ENCODE data around the gene OGG1.

The OGG1 gene

GRCh38 chr3:9783954-9784353 lies 34.2 kb downstream of the OGG1 start:
- DNase-seq: peak in 17 of 56 donors; percentile 21 to 71 (median 44)

GRCh38 chr3:9784965-9785364 lies 35.2 kb downstream of the OGG1 start:
- no peak for DNase-seq

- DNase-seq: no peak
These were observed 35.9 kb downstream of the OGG1 start for GRCh38 chr3:9785602-9786001.

GRCh38 chr3:9786209-9786739 lies 36.5 kb downstream of the OGG1 start:
- no peak for DNase-seq

GRCh38 chr3:9786825-9787669 lies 37.3 kb downstream of the OGG1 start:
- no peak for DNase-seq

- no peak for DNase-seq
These were observed 38.0 kb downstream of the OGG1 start for GRCh38 chr3:9787714-9788113.

- DNase-seq: no peak
These were observed 41.4 kb downstream of the OGG1 start for GRCh38 chr3:9791127-9791526.

- DNase-seq: no peak
These were observed 42.1 kb downstream of the OGG1 start for GRCh38 chr3:9791790-9792404.

GRCh38 chr3:9792405-9793160 lies 42.8 kb downstream of the OGG1 start, which contains the start of the genes ARPC4 and TADA3:
Gene ARPC4, plus strand, starts transcription at chr3:9793082. Its CDS starts 40 bp downstream, at chr3:9793122.
Gene TADA3, minus strand, starts transcription at chr3:9792473. Its CDS starts 1,007 bp downstream, at chr3:9791466.
- peak; percentile 60 to 99 (median 92) for DNase-seq

GRCh38 chr3:9793161-9793781 lies 43.5 kb downstream of the OGG1 start:
- DNase-seq: no peak

- no peak for DNase-seq
These were observed 44.6 kb downstream of the OGG1 start for GRCh38 chr3:9794400-9794799.

GRCh38 chr3:9795207-9795606 lies 45.5 kb downstream of the OGG1 start:
- no peak for DNase-seq

- no peak for DNase-seq
These were observed 47.6 kb downstream of the OGG1 start for GRCh38 chr3:9797196-9797945.

GRCh38 chr3:9800529-9800928 lies 50.8 kb downstream of the OGG1 start:
- DNase-seq: no peak

- DNase-seq: peak in 11 of 56 donors; percentile 6 to 45 (median 19)
These were observed 53.7 kb downstream of the OGG1 start for GRCh38 chr3:9803494-9803893.

GRCh38 chr3:9804996-9805395 lies 55.2 kb downstream of the OGG1 start:
- DNase-seq: no peak

GRCh38 chr3:9806137-9806536 lies 56.4 kb downstream of the OGG1 start:
- DNase-seq: no peak
